ENCODE measurements around the gene UGT1A10. TPM values are rescaled to one million over a fixed set of nuclear protein-coding genes. Genes with fewer than 3 reads are reported as not detected.

UGT1A10 gene
- polyA plus RNA-seq, 1 experiment, result not detected

DNA sequence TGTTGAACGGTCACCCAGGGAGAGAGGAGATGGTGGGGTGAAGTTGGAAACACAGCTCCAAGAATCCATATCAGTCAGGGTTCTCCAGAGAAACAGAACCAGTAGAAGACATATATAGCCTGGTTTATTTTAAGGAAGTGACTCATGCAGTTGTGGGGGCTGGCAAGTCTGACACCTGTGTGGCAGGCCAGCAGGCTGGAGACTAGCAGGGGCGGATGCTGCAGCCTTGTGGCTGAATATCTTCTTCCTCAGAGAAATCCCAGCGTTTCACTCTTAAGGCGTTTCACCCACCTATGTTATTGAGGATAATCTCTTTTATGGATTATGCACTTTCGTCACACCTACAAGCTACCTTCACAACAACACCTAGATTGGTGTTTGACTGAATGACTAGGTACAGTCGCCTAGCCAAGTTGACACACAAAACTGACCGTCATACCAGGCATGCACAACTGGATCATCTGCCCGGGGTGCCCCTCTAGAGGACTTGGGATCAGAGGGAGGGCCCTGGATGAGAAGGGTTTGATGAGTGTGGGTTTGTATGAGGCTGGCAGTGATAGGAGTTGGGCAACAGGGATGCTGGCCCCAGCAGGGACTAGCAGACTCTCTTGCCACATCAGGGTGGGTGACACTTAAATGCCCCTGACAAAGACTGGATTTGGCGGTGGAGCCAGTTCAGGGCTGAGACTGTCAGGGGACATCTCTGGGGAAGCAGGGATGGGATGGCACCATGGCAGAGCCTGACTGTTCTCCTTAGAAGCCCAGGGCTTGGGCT is 165.3 kb downstream of the UGT1A10 start:
- no peak for TF ChIP-seq CTCF (IDR thresholded peaks at IDR 0.05; ENCODE audit: insufficient read depth, low read depth, low read length)
- Histone ChIP-seq H3K36me3 (ENCODE audit: control insufficient read depth, insufficient read depth, low read length) (no peaks in the 10 kb centered on the region), H3K27me3 (ENCODE audit: control insufficient read depth, insufficient read depth, low read length) (no peaks in the 10 kb centered on the region), H3K4me3 (ENCODE audit: low read depth, low read length) (no peak overlapping the region)
- POLR2A ChIA-PET, result no interaction called here
- DNase-seq (ENCODE audit: low read depth), result no peak
- CTCF ChIA-PET, result no interaction called here

GRCh38 chr2:233802132-233802815 is 166.0 kb downstream of the UGT1A10 start:
- Histone ChIP-seq H3K4me3 (ENCODE audit: low read depth, low read length) (no peak overlapping the region), H3K36me3 (ENCODE audit: control insufficient read depth, insufficient read depth, low read length) (no peaks in the 10 kb centered on the region), H3K27me3 (ENCODE audit: control insufficient read depth, insufficient read depth, low read length) (no peaks in the 10 kb centered on the region)
- CTCF ChIA-PET, result no interaction called here
- DNase-seq (ENCODE audit: low read depth), result no peak
- POLR2A ChIA-PET, result no interaction called here
- no peak for TF ChIP-seq CTCF (IDR thresholded peaks at IDR 0.05; ENCODE audit: insufficient read depth, low read depth, low read length)

DNA sequence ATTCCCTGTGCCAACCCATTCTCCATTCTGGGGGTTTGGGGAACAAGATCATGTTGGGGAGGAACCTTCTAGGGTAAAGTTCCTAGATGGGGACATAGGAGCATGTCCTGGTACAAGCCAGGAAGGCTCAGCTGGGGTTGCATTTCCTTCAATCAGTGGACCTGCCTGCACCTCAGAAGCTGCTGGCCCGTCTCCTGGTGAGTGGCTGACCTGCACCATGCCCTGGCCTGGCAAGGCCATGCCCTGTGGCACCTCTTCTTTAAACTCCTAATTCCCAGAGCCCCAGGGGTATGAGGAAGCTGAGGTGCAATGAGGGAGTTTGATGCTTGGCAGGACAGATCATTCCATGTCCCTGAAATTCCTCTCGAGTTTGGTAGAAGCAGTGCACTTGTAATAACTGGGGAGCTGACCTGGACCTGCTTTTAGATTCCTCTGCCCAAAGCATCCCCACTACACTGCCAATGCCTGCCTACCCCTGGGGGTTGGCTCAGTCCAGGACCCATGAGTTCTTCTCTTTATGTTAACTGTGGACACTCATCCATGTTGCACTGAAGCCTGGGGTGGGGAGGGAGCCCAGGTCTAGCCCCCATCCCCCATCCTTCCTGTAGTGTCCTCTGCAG is 167.2 kb downstream of the UGT1A10 start:
- POLR2A ChIA-PET, result no interaction called here
- CTCF ChIA-PET, result no interaction called here
- no peak for DNase-seq (ENCODE audit: low read depth)

DNA sequence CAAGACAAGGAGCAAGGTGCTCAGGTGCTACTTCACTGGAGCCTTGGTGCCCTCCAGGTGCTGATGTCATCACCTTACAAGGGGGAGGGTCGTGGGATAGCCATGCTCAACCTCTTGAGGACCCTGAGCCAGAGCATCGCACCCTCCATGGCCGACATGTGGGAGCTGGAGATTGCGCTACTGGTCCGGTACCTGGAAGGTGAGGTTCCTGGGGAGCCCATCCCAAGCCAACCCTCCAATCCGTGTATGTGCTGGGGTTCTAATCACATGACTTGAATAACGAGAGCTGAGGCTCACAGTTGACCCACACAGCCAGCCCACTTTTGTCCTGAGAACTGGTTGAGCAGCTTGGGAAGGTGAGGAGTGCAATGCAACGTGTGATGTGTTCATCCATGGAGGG is 167.7 kb downstream of the UGT1A10 start:
- ChIA-PET POLR2A (no interaction called here), CTCF (no interaction called here)
- TF ChIP-seq CTCF (IDR thresholded peaks at IDR 0.05; ENCODE audit: insufficient read depth, low read depth, low read length), result no peak
- H3K36me3 ChIP-seq (ENCODE audit: control insufficient read depth, insufficient read depth, low read length), result no peaks in the 10 kb centered on the region
- no peak for DNase-seq (ENCODE audit: low read depth)
- no peak overlapping the region for H3K4me3 ChIP-seq (ENCODE audit: low read depth, low read length)
- H3K27me3 ChIP-seq (ENCODE audit: control insufficient read depth, insufficient read depth, low read length), result peaks cover 2% of the 10 kb centered on the region; the same call in 1 of the 2 replicates

More for the DNA sequence above, 167.2 kb downstream of the UGT1A10 start:
- H3K27me3 ChIP-seq (ENCODE audit: control insufficient read depth, insufficient read depth, low read length), result peaks cover under 1% of the 10 kb centered on the region; the same call in 1 of the 2 replicates
- TF ChIP-seq CTCF (IDR thresholded peaks at IDR 0.05; ENCODE audit: insufficient read depth, low read depth, low read length), result no peak
- no peak overlapping the region for H3K4me3 ChIP-seq (ENCODE audit: low read depth, low read length)
- no peaks in the 10 kb centered on the region for H3K36me3 ChIP-seq (ENCODE audit: control insufficient read depth, insufficient read depth, low read length)

- POLR2A ChIA-PET, result no interaction called here
- CTCF ChIA-PET, result no interaction called here
Measured at GRCh38 chr2:233807215-233807865, 171.1 kb downstream of the UGT1A10 start.

More at GRCh38 chr2:233807215-233807865, 171.1 kb downstream of the UGT1A10 start:
- no peak for DNase-seq (ENCODE audit: low read depth)
- Histone ChIP-seq H3K36me3 (ENCODE audit: control insufficient read depth, insufficient read depth, low read length) (no peaks in the 10 kb centered on the region), H3K4me3 (ENCODE audit: low read depth, low read length) (no peak overlapping the region), H3K27me3 (ENCODE audit: control insufficient read depth, insufficient read depth, low read length) (peaks cover 3% of the 10 kb centered on the region; the same call in 1 of the 2 replicates)
- TF ChIP-seq CTCF (IDR thresholded peaks at IDR 0.05; ENCODE audit: insufficient read depth, low read depth, low read length), result no peak

All from BJ (cell line).